Testis (tissue), 3 donors: ENCODE measurements around the gene AP5Z1. TPM values are rescaled to one million over a fixed set of nuclear protein-coding genes. Genes with fewer than 3 reads are reported as not detected.

Experiments
- DNase-seq: peaks from one replicate; pipeline ENCODE4 v3.0.0-alpha.2; 2019
- H3K27ac ChIP-seq, 2 donors: fragments of 200-600 bp; sonication (generic); one replicate each; pipeline ENCODE4 v1.5.1; 2019
- H3K27me3 ChIP-seq: fragments of 200-600 bp; sonication (generic); one replicate; pipeline ENCODE4 v1.5.1; 2019
- H3K36me3 ChIP-seq: fragments of 200-600 bp; sonication (generic); one replicate; pipeline ENCODE4 v1.5.1; 2017; ENCODE audit warnings: low read depth; ENCODE audit errors: missing control alignments
- H3K4me1 ChIP-seq: fragments of 200-600 bp; sonication (generic); one replicate; pipeline ENCODE4 v1.5.1; 2019
- H3K4me3 ChIP-seq, 2 donors: fragments of 200-600 bp; sonication (generic); one replicate each; pipeline ENCODE4 v1.5.1; 2017 to 2019
- H3K9me3 ChIP-seq: fragments of 200-600 bp; sonication (generic); one replicate; pipeline ENCODE4 v1.5.1; 2017
- CTCF ChIP-seq, 3 experiments: fragments of 450-650 bp in 2 of 3; fragments of 200-600 bp in 1 of 3; sonication (generic) in 1 of 3; IDR thresholded peaks; one replicate each; pipeline ENCODE4 v1.5.1; 2016 to 2019; ENCODE audit warnings: antibody characterized with exemption in 3 of 3, mild to moderate bottlenecking in 2 of 3, moderate library complexity in 1 of 3
- POLR2A ChIP-seq: fragments of 450-650 bp; IDR thresholded peaks from one replicate; pipeline ENCODE4 v1.6.1; 2017; ENCODE audit warnings: antibody characterized with exemption, mild to moderate bottlenecking, moderate library complexity
- WGBS, 2 donors: methylation state at CpG; one replicate each; pipeline ENCODE4 v1.1.5; 2018; 5-methylcytosine and 5-hydroxymethylcytosine counted together
- intact Hi-C: fragments of 100-400 bp; cut with DNase I; formaldehyde crosslinking; loops from one replicate; pipeline ENCODE4 v1.15.1; 2023; ENCODE audit warnings: low total_unique reads
- polyA plus RNA-seq: library from polyadenylated mRNA; stranded (reverse); fragments of 350-450 nt; fragmentation: Illumina TruSeq; extraction: RNeasy Lipid Tissue Mini Kit (QIAGEN cat#74804); gene quantifications from one replicate; pipeline ENCODE4 v1.2.3, GENCODE V29; 2014; ENCODE audit warnings: low read depth, low replicate concordance; ENCODE audit not compliant: insufficient read depth
- total RNA-seq, 2 donors: library from RNA; depleted of rRNA; stranded (reverse); fragments of >200 nt; gene quantifications; one replicate each; pipeline ENCODE4 v1.2.3, GENCODE V29; 2016

The AP5Z1 gene
- total and polyA plus RNA-seq, 3 donors from 2014 or later = 30.0 to 59.1 (median 47.6) TPM

GRCh38 chr7:4758791-4759190 lies 16.6 kb upstream of the AP5Z1 start:
- DNase-seq = no peak
- Histone ChIP-seq H3K27ac (no peak overlapping the region), H3K36me3 (no peaks in the 10 kb centered on the region), H3K4me3 (no peak overlapping the region), H3K4me1 (peaks cover under 1% of the 10 kb centered on the region), H3K9me3 (no peaks in the 10 kb centered on the region), H3K27me3 (no peaks in the 10 kb centered on the region)
- TF ChIP-seq CTCF (IDR thresholded peaks at IDR 0.05) (no peak), POLR2A (no peak)
- intact Hi-C loops = loop anchor here (10.0 kb wide), 1 partner anchor 144 kb away; no protein-coding TSS in a partner anchor
- WGBS, 2 donors = 73 to 85% methylated on average over 27 to 29 of the region's 29 CpGs

GRCh38 chr7:4759211-4759610 lies 16.2 kb upstream of the AP5Z1 start:
- no peaks in the 10 kb centered on the region for H3K27me3 ChIP-seq
- H3K27ac ChIP-seq = no peak overlapping the region
- 62 to 89% methylated on average over 9 to 27 of the region's 40 CpGs for WGBS, 2 donors
- no peaks in the 10 kb centered on the region for H3K36me3 ChIP-seq
- H3K9me3 ChIP-seq = no peaks in the 10 kb centered on the region
- no peak overlapping the region for H3K4me3 ChIP-seq
- intact Hi-C loops = loop anchor here (10.0 kb wide), 1 partner anchor 144 kb away; no protein-coding TSS in a partner anchor
- no peaks in the 10 kb centered on the region for H3K4me1 ChIP-seq
- no peak for DNase-seq
- TF ChIP-seq CTCF (IDR thresholded peaks at IDR 0.05) = no peak

GRCh38 chr7:4760952-4761351 lies 14.5 kb upstream of the AP5Z1 start:
- no peak for TF ChIP-seq POLR2A
- TF ChIP-seq CTCF (IDR thresholded peaks at IDR 0.05) = no peak
- DNase-seq = no peak
- no peaks in the 10 kb centered on the region for H3K4me1 ChIP-seq
- intact Hi-C loops = no loop called here
- no peaks in the 10 kb centered on the region for H3K9me3 ChIP-seq
- no peak overlapping the region for H3K27ac ChIP-seq
- H3K4me3 ChIP-seq = no peak overlapping the region
- no peaks in the 10 kb centered on the region for H3K27me3 ChIP-seq
- no peaks in the 10 kb centered on the region for H3K36me3 ChIP-seq
- WGBS, 2 donors = 86 to 95% methylated on average over 26 of the region's 26 CpGs

- no peak for DNase-seq
- Histone ChIP-seq H3K27ac (no peak overlapping the region), H3K4me3 (no peak overlapping the region), H3K36me3 (no peaks in the 10 kb centered on the region), H3K27me3 (no peaks in the 10 kb centered on the region), H3K9me3 (no peaks in the 10 kb centered on the region), H3K4me1 (no peaks in the 10 kb centered on the region)
- 89 to 92% methylated on average over 41 to 52 of the region's 54 CpGs for WGBS, 2 donors
- TF ChIP-seq CTCF (IDR thresholded peaks at IDR 0.05) = no peak
- no peak for TF ChIP-seq POLR2A
- intact Hi-C loops = no loop called here
Measured at GRCh38 chr7:4762121-4763055, 13.0 kb upstream of the AP5Z1 start.
